Coronary artery (tissue), 2 donors: ENCODE results near the gene LINGO3.

Experiments used
- DNase-seq: peaks from one replicate; pipeline ENCODE4 v3.0.0-alpha.2; 2017; ENCODE audit warnings: low spot score
- H3K27ac ChIP-seq, 2 donors: fragments of 200-600 bp; sonication (generic); one replicate each; pipeline ENCODE4 v1.5.1; 2016 to 2019
- H3K4me3 ChIP-seq: fragments of 200-600 bp; sonication (generic); 2 replicates; pipeline ENCODE4 v1.5.1; 2016; ENCODE audit warnings: mild to moderate bottlenecking, moderate library complexity
- CTCF ChIP-seq: fragments of 200-600 bp; sonication (generic); IDR thresholded peaks from one replicate; pipeline ENCODE4 v1.5.1; 2019; ENCODE audit warnings: antibody characterized with exemption

The LINGO3 gene

GRCh38 chr19:2268480-2268830 is 39.5 kb downstream of the LINGO3 start:
- peak overlapping the region; percentile 97 for H3K4me3 ChIP-seq
- H3K27ac ChIP-seq = no peak overlapping the region
- DNase-seq = no peak
- no peak for TF ChIP-seq CTCF

DNA sequence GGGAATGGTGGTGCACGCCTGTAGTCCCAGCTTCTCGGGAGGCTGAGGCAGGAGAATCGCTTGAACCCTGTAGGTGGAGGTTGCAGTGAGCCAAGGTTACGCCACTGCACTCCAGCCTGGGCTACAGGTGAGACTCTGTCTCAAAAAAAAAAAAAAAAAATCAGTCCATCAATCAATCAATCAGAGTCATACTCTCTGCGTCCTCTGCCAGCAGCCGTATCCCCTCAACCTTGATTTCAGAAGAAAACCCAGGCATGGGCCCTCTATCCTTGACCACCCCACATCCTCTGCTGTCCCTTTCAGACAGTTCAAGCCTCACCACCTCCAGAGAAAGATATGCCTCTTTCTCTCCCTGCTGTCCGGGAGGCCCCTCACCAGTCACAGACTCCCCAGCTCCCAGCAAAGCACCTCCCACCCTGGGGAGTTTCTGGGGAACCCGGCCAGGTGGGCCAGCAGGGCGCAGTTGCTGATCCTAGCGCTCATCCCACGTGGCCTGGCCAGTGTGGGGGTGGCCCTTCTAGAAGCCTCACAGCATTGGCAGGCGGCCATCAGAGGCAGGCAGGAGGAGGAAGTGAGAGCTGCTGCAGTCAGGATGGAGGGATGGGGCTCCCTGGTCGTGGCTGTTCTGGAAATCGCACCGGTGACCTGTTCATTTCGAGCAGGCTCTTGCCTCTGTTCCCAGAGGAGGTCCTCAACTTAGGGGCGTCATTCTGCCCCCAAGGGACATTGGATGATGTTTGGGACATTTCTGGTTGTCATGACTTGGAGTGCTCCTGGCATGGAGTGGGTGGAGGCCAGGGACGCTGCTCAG is 41.6 kb downstream of the LINGO3 start:
- Histone ChIP-seq H3K27ac (peak overlapping the region; percentile 26 to 65), H3K4me3 (peak overlapping the region; percentile 27)
- TF ChIP-seq CTCF = no peak
- no peak for DNase-seq

GRCh38 chr19:2261438-2262172 is 46.3 kb downstream of the LINGO3 start:
- DNase-seq = no peak
- Histone ChIP-seq H3K4me3 (no peak overlapping the region), H3K27ac (no peak overlapping the region)
- no peak for TF ChIP-seq CTCF

DNA sequence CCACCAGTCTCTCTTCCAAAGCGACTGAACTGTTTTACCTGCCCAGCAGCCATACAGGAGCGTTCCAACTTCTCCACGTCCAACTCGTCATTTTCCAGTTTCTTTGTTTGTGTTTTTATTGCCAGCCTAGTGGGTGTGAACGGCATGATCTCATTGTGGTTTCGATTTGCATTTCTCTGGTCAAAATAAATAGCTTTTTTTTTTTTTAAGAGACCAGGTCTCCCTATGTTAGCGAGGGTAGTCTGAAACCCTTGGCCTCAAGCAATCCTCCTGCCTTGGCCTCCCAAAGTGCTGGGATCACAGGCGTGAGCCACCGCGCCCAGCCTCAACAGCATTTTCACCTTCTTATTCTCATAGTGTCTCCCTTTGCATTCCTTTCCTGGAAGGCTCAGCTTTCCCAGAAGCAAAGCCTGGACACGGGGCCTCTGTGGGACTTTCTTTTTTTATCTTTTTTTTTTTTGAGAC is 47.6 kb downstream of the LINGO3 start:
- DNase-seq = no peak
- no peak for TF ChIP-seq CTCF
- Histone ChIP-seq H3K4me3 (no peak overlapping the region), H3K27ac (no peak overlapping the region)

DNA sequence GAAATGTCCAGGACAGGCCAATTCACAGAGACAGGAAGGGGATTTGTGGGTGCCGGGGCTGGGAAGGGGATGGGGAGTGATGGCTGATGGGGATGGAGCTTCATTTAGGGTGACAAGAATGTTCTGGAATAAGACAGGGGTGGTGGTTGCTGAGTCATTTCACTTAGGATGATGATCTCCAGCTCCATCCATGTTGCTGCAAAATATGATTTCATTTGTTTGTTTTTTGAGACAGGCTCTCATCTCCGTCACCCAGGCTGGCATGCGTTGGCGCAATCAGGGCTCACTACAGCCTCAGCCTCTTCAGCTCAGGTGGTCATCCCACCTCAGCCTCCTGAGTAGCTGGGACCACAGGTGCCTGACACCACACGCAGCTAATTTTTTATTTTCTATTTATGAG is 48.6 kb downstream of the LINGO3 start:
- DNase-seq = no peak
- Histone ChIP-seq H3K27ac (no peak overlapping the region), H3K4me3 (no peak overlapping the region)
- TF ChIP-seq CTCF = no peak
